ENCODE measurements around the gene ANKFY1. TPM values are rescaled to one million over a fixed set of nuclear protein-coding genes. Genes with fewer than 3 reads are reported as not detected.
"Not testable (repeated sequence)": the region's sequence is repeated elsewhere in the genome, so short reads cannot be mapped to it uniquely, and the experiment has no call there.

Gene ANKFY1
- total and polyA plus RNA-seq, 9 of the 15 experiments (the other 6 are each of a cell fraction or from before 2014, with no cell fraction given), result 4.3 to 25.6 (median 12.2) TPM

DNA sequence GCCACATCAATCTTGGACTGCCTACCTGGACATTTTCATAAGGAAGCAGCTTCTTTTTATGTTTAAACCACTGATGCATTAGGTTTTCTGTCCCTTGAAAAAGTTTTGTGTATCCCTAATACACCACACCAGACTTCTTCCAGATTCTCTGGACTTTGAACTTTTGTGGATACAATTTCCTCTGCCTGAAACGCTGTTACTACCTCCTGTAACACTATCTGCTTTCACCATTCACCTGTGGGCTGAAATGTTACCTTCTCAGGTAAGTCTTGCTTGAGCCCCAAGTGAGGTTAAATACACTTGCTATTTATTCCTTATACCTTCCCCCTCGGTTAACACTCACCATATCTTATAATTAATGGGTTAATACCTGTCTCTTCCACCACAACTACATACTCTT is 123.7 kb downstream of the ANKFY1 start:
- no peak overlapping the region for H3K27ac ChIP-seq (ENCODE audit: extremely low read depth, low read depth, low read length)
- peaks cover 22% of the 10 kb centered on the region for H3K36me3 ChIP-seq (ENCODE audit: control insufficient read depth, insufficient read depth, low read length)
- H4K20me1 ChIP-seq (replicated peaks; ENCODE audit: control insufficient read depth, insufficient read depth, low read length), result peaks cover 6% of the 10 kb centered on the region; the same call in 1 of the 2 replicates
- in situ Hi-C loops (cut with MboI) (no loop called here), intact Hi-C loops (cut with micrococcal nuclease) (no loop called here)
- FAIRE-seq (no peak), DNase-seq (ENCODE audit: extremely low read depth in 1 of 4, low spot score in 3 of 4) (no peak), ATAC-seq (no peak)
- no peak overlapping the region for H3K4me2 ChIP-seq (ENCODE audit: insufficient read depth, low read length)
- no peak overlapping the region for H3K9ac ChIP-seq (ENCODE audit: insufficient read depth in 1 of 2, low read depth in 2 of 2, low read length in 2 of 2)
- H3K9me3 ChIP-seq (replicated peaks; ENCODE audit: control insufficient read depth, insufficient read depth, low read depth, low read length), result no peaks in the 10 kb centered on the region
- no peak overlapping the region for H3K4me3 ChIP-seq
- peaks cover 6% of the 10 kb centered on the region for H3K9me1 ChIP-seq (ENCODE audit: control insufficient read depth, insufficient read depth, low read length)
- H3K27me3 ChIP-seq (ENCODE audit: control insufficient read depth in 2 of 2, insufficient read depth in 2 of 2, low read length in 2 of 2), result no peaks in the 10 kb centered on the region
- peaks cover 10 to 12% of the 10 kb centered on the region in 2 experiments; a peak in 4 of 5 replicates for H3K4me1 ChIP-seq (replicated peaks in 1 of 2; ENCODE audit: control insufficient read depth in 2 of 2, insufficient read depth in 2 of 2, low read length in 2 of 2)
- TF ChIP-seq, protein P1, sequence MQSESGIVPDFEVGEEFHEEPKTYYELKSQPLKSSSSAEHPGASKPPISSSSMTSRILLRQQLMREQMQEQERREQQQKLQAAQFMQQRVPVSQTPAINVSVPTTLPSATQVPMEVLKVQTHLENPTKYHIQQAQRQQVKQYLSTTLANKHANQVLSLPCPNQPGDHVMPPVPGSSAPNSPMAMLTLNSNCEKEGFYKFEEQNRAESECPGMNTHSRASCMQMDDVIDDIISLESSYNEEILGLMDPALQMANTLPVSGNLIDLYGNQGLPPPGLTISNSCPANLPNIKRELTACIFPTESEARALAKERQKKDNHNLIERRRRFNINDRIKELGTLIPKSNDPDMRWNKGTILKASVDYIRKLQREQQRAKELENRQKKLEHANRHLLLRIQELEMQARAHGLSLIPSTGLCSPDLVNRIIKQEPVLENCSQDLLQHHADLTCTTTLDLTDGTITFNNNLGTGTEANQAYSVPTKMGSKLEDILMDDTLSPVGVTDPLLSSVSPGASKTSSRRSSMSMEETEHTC (IDR thresholded peaks at IDR 0.05), result no peak
- TF ChIP-seq, protein P2, sequence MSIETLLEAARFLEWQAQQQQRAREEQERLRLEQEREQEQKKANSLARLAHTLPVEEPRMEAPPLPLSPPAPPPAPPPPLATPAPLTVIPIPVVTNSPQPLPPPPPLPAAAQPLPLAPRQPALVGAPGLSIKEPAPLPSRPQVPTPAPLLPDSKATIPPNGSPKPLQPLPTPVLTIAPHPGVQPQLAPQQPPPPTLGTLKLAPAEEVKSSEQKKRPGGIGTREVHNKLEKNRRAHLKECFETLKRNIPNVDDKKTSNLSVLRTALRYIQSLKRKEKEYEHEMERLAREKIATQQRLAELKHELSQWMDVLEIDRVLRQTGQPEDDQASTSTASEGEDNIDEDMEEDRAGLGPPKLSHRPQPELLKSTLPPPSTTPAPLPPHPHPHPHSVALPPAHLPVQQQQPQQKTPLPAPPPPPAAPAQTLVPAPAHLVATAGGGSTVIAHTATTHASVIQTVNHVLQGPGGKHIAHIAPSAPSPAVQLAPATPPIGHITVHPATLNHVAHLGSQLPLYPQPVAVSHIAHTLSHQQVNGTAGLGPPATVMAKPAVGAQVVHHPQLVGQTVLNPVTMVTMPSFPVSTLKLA (conservative IDR thresholded peaks at IDR 0.05), result no peak
- TF ChIP-seq, protein P3, sequence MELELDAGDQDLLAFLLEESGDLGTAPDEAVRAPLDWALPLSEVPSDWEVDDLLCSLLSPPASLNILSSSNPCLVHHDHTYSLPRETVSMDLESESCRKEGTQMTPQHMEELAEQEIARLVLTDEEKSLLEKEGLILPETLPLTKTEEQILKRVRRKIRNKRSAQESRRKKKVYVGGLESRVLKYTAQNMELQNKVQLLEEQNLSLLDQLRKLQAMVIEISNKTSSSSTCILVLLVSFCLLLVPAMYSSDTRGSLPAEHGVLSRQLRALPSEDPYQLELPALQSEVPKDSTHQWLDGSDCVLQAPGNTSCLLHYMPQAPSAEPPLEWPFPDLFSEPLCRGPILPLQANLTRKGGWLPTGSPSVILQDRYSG (tag; conservative IDR thresholded peaks at IDR 0.05; ENCODE audit: low read depth), result no peak
- TF ChIP-seq, protein P4, sequence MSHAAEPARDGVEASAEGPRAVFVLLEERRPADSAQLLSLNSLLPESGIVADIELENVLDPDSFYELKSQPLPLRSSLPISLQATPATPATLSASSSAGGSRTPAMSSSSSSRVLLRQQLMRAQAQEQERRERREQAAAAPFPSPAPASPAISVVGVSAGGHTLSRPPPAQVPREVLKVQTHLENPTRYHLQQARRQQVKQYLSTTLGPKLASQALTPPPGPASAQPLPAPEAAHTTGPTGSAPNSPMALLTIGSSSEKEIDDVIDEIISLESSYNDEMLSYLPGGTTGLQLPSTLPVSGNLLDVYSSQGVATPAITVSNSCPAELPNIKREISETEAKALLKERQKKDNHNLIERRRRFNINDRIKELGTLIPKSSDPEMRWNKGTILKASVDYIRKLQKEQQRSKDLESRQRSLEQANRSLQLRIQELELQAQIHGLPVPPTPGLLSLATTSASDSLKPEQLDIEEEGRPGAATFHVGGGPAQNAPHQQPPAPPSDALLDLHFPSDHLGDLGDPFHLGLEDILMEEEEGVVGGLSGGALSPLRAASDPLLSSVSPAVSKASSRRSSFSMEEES (CRISPR knock-in tag; IDR thresholded peaks at IDR 0.05), result no peak
- TF ChIP-seq NFE2 (IDR thresholded peaks at IDR 0.05; ENCODE audit: low read depth), result no peak
- H2AFZ ChIP-seq (ENCODE audit: low read depth, low read length), result no peak overlapping the region
- CTCF ChIA-PET (ENCODE audit: low intra/inter-chr PET ratio), result no interaction called here
- POLR2A ChIA-PET, result interaction anchor here (1.0 kb wide), 1 partner anchor 19 kb away, joined by 3 read pairs; no protein-coding TSS in a partner anchor
- 31% methylated on average over 2 of the region's 2 CpGs for WGBS (ENCODE audit: insufficient coverage, low coverage, missing lambda C conversion rate)
- BruUV-seq (replicated peaks), result no TSS peak
- H3K79me2 ChIP-seq (ENCODE audit: control insufficient read depth, insufficient read depth, low read length), result peaks cover 72% of the 10 kb centered on the region

DNA sequence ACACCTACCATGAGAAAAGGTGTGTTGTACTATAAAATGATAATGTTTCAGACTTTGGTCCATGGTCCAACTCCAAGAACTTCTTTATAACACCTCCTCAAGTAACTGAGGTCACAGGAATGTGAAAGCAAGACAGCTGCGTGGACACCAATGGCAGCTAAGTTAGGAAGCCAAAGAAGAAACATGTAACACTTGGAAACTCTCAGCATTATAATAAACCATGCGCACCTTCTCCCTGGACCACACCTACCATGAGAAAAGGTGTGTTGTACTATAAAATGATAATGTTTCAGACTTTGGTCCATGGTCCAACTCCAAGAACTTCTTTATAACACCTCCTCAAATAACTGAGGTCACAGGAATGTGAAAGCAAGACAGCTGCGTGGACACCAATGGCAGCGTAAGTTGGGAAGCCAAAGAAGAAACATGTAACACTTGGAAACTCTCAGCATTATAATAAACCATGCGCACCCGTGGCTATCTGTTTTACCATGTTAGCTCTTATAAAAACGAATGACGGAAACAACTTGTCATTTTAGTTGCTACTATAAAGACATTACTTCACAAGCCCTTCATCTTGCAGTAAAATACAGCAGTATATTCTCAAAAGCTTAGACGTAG is 124.8 kb downstream of the ANKFY1 start:
- H3K9me1 ChIP-seq (ENCODE audit: control insufficient read depth, insufficient read depth, low read length), result not testable (repeated sequence)

More for the DNA sequence above, 124.8 kb downstream of the ANKFY1 start:
- BruUV-seq (replicated peaks); H3K4me2 ChIP-seq (ENCODE audit: insufficient read depth, low read length); CTCF ChIA-PET (ENCODE audit: low intra/inter-chr PET ratio); H3K27me3 ChIP-seq (ENCODE audit: control insufficient read depth in 2 of 2, insufficient read depth in 2 of 2, low read length in 2 of 2); in situ Hi-C loops (cut with MboI); H4K20me1 ChIP-seq (replicated peaks; ENCODE audit: control insufficient read depth, insufficient read depth, low read length); DNase-seq (ENCODE audit: extremely low read depth in 1 of 4, low spot score in 3 of 4); H3K27ac ChIP-seq (ENCODE audit: extremely low read depth, low read depth, low read length); H3K9ac ChIP-seq (ENCODE audit: insufficient read depth in 1 of 2, low read depth in 2 of 2, low read length in 2 of 2); ATAC-seq; intact Hi-C loops (cut with micrococcal nuclease); H3K9me3 ChIP-seq (replicated peaks; ENCODE audit: control insufficient read depth, insufficient read depth, low read depth, low read length); H3K4me3 ChIP-seq; H2AFZ ChIP-seq (ENCODE audit: low read depth, low read length): not testable (repeated sequence)
- peak; percentile 56 for FAIRE-seq
- Histone ChIP-seq H3K4me1 (replicated peaks in 1 of 2; ENCODE audit: control insufficient read depth in 2 of 2, insufficient read depth in 2 of 2, low read length in 2 of 2) (peaks cover 10 to 12% of the 10 kb centered on the region in 2 experiments; a peak in 4 of 5 replicates), H3K36me3 (ENCODE audit: control insufficient read depth, insufficient read depth, low read length) (peaks cover 22% of the 10 kb centered on the region), H3K79me2 (ENCODE audit: control insufficient read depth, insufficient read depth, low read length) (peaks cover 75% of the 10 kb centered on the region)
- 74% methylated on average over 9 of the region's 9 CpGs for WGBS (ENCODE audit: insufficient coverage, low coverage, missing lambda C conversion rate)
- POLR2A ChIA-PET, result interaction anchor here (1.0 kb wide), 2 partner anchors 15 to 20 kb away, joined by 3 to 4 read pairs; no protein-coding TSS in a partner anchor

Data from K562 (cell line).